Measurements from ENCODE around the gene AP2A2.

AP2A2 gene

GRCh38 chr11:926341-926916 is 759 bp downstream of the AP2A2 start:
- peak in 2 of 6 experiments; percentile 19 to 31 for DNase-seq

GRCh38 chr11:927871-928270 is 2.2 kb downstream of the AP2A2 start:
- peak in 5 of 6 experiments; percentile 17 to 59 (median 54) for DNase-seq

- DNase-seq: no peak
Observed at GRCh38 chr11:928786-929185, 3.1 kb downstream of the AP2A2 start.

GRCh38 chr11:929405-929804 is 3.7 kb downstream of the AP2A2 start:
- DNase-seq: no peak

- DNase-seq: no peak
Observed at GRCh38 chr11:931385-931784, 5.7 kb downstream of the AP2A2 start.

- DNase-seq: no peak
Observed at GRCh38 chr11:932435-932834, 6.8 kb downstream of the AP2A2 start.

- DNase-seq: no peak
Observed at GRCh38 chr11:933142-933851, 7.6 kb downstream of the AP2A2 start.

GRCh38 chr11:933936-934335 is 8.3 kb downstream of the AP2A2 start:
- no peak for DNase-seq

GRCh38 chr11:934527-934926 is 8.9 kb downstream of the AP2A2 start:
- no peak for DNase-seq

GRCh38 chr11:936199-936598 is 10.5 kb downstream of the AP2A2 start:
- no peak for DNase-seq

- DNase-seq: no peak
Observed at GRCh38 chr11:937841-938261, 12.2 kb downstream of the AP2A2 start.

GRCh38 chr11:940496-941135 is 14.9 kb downstream of the AP2A2 start:
- no peak for DNase-seq

- DNase-seq: no peak
Observed at GRCh38 chr11:942823-943222, 17.2 kb downstream of the AP2A2 start.

- no peak for DNase-seq
Observed at GRCh38 chr11:944711-945470, 19.2 kb downstream of the AP2A2 start.

- no peak for DNase-seq
Observed at GRCh38 chr11:945986-946385, 20.3 kb downstream of the AP2A2 start.

- DNase-seq: no peak
Observed at GRCh38 chr11:947744-948143, 22.1 kb downstream of the AP2A2 start.

- DNase-seq: no peak
Observed at GRCh38 chr11:951507-951906, 25.8 kb downstream of the AP2A2 start.

GRCh38 chr11:952406-953385 is 27.0 kb downstream of the AP2A2 start:
- no peak for DNase-seq

- no peak for DNase-seq
Observed at GRCh38 chr11:953512-953911, 27.8 kb downstream of the AP2A2 start.

- DNase-seq: no peak
Observed at GRCh38 chr11:954392-955153, 28.9 kb downstream of the AP2A2 start.
